GM08714 (cell line): ENCODE measurements around the gene METAP1.
"Not testable (repeated sequence)": the region's sequence is repeated elsewhere in the genome, so short reads cannot be mapped to it uniquely, and the experiment has no call there.

Experiments used
- H3K4me3 ChIP-seq: fragments of 200-500 bp; sonication (Bioruptor generic); 2 replicates; pipeline ENCODE4 v1.5.1; 2014; ENCODE audit warnings: mild to moderate bottlenecking, low read length, inconsistent platforms
- ZNF274 ChIP-seq: IDR thresholded peaks from 2 replicates; pipeline ENCODE4 v1.6.1; 2012; ENCODE audit warnings: mild to moderate bottlenecking, low read depth, low read length

Gene METAP1

DNA sequence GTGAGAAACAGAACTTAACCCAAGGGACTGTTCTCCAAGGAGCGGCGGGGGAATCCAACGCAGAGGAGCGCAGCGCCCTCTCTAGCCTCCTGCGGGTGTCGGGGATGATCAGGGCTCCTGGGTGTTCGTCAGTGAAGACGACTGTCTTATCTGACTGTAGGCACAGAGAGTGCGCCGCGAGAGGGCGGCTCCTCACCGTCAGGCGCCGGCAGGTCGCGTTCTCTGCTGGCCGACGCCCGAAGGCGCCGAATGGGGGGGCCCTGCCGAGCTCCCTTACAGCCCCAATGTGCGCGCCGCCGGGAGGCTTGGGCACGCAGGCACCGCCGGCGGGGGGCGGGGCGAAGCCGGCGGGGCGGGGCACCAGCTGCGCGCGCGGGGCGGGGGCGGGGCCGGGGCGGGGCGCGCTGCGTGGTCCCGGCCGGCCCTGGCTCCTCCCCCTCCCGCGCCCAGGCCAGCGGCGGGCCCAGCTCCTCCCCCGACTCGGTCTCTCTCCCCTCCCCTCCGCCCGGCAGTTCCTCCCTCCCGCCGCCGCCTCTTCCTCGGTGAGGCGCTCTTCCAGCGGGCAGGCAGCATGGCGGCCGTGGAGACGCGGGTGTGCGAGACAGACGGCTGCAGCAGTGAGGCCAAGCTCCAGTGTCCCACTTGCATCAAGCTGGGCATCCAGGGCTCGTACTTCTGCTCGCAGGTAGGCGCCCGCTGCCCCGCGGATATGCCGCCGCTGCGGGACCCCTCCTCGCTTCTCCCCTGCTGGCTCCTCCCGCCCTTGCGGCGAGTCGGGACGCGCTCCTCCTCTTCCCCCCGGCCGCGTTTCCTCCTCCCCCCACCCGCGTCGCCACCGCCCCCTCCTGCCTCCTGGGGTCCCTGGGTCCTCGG, at the start of gene METAP1:
Gene METAP1, plus strand, starts transcription at position 539 of the 873 bp plus-strand sequence. Its CDS starts 33 bp downstream, at position 572.
- TF ChIP-seq ZNF274: no peak
- H3K4me3 ChIP-seq: peak within 1 kb of the TSS; percentile 89

GRCh38 chr4:98946359-98946758, 49.2 kb upstream of the METAP1 start:
- H3K4me3 ChIP-seq: no peak overlapping the region
- TF ChIP-seq ZNF274: no peak

DNA sequence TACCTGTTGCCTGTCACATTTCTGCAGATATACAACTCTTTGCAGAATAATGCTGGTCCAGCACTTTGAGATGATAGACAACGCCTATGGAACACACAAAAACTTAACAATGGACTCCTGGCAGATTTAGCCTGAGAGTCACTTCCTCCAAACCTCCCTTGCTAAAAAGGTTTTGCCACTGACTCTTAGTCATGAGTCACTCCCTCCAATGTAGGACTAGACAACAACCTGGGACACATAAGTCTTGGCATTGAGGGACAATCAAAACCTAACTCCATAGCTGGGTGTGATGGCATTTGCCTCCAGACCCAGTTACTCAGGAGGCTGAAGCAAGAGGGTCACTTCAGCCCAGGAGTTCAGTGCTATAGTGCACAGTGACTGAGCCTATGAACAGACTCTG, 44.6 kb upstream of the METAP1 start:
- TF ChIP-seq ZNF274: no peak
- no peak overlapping the region for H3K4me3 ChIP-seq

GRCh38 chr4:98951710-98952109, 43.8 kb upstream of the METAP1 start:
- no peak for TF ChIP-seq ZNF274
- no peak overlapping the region for H3K4me3 ChIP-seq

GRCh38 chr4:98955229-98955628, 40.3 kb upstream of the METAP1 start:
- H3K4me3 ChIP-seq: no peak overlapping the region
- TF ChIP-seq ZNF274: no peak

DNA sequence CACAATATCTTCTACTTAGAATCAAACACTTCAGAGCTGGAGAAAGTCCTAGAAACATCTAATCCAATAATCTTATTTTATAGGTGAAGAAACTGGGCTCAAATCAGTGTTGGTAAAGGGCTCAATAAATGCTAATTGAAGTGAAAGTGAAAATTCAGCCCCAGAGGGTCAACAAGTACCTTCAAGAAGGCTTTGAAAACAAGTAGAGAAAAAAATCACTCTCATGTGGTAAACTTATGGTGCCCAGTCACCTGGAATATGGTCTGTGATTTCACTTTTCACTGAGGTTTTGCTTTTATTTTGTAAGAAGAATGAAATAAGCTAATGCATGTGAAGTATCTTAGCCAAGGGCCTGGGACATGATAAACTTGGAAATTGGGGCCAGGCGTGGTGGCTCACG, 37.5 kb upstream of the METAP1 start:
- H3K4me3 ChIP-seq: no peak overlapping the region
- TF ChIP-seq ZNF274: no peak

DNA sequence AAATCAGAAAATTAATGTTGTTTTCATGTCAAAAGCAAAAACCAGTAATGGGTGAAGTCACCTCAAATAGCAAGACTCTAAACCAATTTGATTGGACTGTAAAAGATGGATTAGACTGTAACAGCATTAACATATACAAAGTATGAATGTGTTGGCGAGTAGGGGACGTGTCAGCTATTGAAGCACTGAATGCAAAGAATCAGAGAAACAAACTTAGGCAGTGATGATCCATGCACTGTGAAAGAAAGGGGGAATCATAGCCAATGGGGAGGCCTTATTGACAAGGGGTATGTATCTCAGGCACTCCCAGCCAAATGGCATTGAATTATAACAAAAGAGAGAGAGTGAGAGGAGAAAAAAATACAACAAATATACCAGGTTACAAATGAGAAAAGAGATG, 36.1 kb upstream of the METAP1 start:
- no peak for TF ChIP-seq ZNF274
- H3K4me3 ChIP-seq: no peak overlapping the region

GRCh38 chr4:98961770-98962169, 33.8 kb upstream of the METAP1 start:
- no peak for TF ChIP-seq ZNF274
- H3K4me3 ChIP-seq: no peak overlapping the region

DNA sequence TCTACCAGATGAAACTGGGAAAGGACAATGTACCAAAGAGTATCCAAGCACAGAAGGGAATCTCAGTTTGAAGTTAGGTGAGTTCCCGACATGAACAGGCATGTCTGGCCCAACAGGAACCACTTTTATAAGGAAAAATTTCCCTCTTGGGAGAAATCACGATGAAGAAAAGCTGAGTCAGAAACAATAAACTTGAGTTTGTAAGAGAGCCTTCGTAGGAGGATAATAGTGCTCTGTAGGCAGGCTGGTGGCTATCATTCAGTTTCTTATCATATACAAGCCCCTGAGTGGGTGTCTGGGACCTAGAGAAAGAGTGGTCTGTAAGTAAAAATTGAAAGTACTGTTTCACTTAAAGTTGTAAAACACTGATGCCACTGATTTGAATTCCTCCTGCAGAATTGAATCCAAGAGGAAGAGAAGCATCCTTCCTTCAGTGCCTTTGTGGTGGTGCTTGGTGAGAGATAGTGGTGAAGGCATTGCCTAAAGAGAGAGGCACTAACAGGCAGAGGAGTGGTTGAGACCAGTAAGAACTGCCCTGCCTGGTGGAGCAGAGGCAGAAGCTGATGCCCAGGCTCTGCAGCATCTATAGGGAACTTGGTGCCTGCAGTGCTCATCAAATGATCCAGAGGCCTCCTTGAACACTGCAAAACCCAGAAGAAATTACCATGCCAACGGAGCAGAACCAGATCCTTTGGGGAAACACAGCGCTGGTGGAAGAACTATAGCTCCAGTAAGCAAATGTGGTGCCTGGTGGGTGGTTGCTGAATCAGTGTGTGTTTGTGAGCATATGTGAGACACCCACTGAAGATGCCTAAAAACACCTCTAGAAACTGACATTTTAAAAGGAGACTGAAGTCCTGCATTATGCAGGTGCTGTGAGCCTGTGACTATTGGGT, 31.7 kb upstream of the METAP1 start:
- no peak for TF ChIP-seq ZNF274
- H3K4me3 ChIP-seq: no peak overlapping the region

- TF ChIP-seq ZNF274: no peak
- H3K4me3 ChIP-seq: no peak overlapping the region
Observed at GRCh38 chr4:98966926-98967325, 28.6 kb upstream of the METAP1 start.

DNA sequence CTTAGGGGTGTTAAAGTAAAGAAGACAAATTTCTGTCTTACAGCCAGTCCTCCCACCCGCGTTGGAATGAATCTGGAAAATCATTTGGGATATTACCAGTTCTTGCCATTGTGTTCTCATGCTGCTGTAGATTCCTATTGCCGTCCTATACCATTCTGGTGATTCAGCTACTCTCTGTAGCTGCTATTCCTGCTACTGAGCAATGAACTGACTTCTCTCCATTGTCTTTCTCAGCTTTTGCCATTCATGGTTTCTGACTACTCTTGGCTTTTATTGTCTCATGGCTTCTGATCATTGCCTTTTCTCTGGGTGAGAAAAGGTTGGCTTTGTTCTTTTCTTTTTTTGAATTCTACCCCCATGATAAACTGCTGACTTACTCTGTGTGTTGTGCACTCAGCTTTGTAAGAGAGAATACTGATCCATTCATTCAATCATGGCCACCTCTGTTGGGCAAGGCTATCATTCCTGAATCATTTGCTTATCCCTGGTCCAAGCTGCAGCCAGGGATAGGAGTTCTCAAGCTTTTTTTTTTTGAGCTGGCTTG, 27.7 kb upstream of the METAP1 start:
- TF ChIP-seq ZNF274: no peak
- no peak overlapping the region for H3K4me3 ChIP-seq

- H3K4me3 ChIP-seq: no peak overlapping the region
- TF ChIP-seq ZNF274: no peak
Observed at GRCh38 chr4:98969878-98970785, 25.4 kb upstream of the METAP1 start.

- TF ChIP-seq ZNF274: no peak
- no peak overlapping the region for H3K4me3 ChIP-seq
Observed at GRCh38 chr4:98976716-98977115, 18.8 kb upstream of the METAP1 start.

DNA sequence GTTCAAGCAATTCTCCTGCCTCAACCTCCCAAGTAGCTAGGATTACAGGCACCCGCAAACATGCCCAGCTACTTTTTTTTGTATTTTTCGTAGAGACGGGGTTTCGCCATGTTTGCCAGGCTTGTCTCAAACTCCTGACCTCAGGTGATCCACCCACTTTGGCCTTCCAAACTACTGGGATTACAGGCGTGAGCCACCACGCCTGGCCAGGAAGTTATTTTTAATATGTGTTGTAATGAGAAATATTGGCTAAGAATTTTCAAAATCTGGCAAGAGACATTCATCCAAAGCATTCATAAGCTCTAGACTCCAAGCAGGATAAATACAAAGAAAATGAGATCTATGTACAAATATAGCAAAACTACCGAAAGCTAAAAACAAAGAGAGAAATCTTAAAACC, 18.0 kb upstream of the METAP1 start:
- TF ChIP-seq ZNF274: no peak
- no peak overlapping the region for H3K4me3 ChIP-seq

GRCh38 chr4:98987720-98988119, 7.8 kb upstream of the METAP1 start:
- H3K4me3 ChIP-seq: no peak overlapping the region
- no peak for TF ChIP-seq ZNF274

- H3K4me3 ChIP-seq: not testable (repeated sequence)
Observed at GRCh38 chr4:98992835-98993234, 2.7 kb upstream of the METAP1 start.
